ENCODE data around the gene ZNF25.
"Not testable (repeated sequence)": the region's sequence is repeated elsewhere in the genome, so short reads cannot be mapped to it uniquely, and the experiment has no call there.

Gene ZNF25

DNA sequence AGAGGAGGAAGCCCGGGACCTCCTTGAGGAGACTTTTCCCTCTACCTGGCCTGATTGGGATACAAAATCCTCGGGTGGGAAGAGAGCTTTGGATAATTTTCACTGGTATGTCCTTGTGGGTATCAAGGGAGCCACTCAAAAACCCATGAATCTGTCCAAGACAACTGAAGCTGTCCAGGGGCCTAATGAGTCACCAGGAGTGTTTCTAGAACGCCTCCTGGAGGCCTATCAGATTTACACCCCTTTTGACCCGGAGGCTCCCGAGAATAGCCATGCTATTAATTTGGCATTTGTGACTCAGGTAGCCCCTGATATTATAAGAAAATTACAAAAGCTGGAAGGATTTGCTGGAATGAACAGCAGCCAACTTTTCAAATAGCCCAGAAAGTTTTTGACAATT, 38.6 kb downstream of the ZNF25 start:
- DNase-seq, result no peak

DNA sequence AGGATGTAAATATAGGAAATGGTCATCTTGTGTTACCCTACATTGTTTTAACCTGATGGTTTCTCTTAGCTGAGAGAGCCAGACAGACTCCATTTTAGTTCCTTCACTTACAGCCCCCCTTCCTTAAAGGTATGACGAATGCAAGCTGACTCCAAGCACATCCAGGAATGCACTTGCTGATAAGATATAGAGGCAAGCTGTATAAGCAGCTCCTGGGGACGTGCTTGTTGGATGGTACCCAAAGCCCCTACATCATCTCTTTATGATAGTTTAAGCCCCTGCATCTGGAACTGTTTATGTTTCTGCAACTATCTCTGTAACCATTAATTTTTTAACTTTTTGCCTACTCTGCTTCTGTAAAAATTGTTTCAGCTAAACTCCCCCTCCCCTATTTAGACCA, 41.7 kb downstream of the ZNF25 start:
- no peak for DNase-seq

DNA sequence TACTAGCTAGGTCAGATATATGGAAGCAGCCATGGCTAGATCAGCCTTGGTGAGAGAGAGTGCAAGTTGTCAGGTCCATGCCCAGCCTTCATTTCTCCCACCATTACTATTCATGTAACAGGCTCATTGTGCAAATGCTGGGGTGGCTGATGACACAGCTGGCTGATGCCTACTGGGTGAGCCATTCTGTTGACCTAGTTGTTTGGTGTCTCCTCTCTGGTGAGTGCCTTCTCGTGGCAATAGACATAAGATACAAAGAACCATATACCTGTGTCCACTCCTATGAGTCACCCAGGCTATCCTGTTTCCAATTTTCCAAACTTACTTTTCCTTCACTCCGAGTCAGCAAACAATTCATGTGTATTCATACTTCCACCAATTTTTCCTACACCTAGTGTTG, 46.0 kb downstream of the ZNF25 start:
- DNase-seq, result no peak

DNA sequence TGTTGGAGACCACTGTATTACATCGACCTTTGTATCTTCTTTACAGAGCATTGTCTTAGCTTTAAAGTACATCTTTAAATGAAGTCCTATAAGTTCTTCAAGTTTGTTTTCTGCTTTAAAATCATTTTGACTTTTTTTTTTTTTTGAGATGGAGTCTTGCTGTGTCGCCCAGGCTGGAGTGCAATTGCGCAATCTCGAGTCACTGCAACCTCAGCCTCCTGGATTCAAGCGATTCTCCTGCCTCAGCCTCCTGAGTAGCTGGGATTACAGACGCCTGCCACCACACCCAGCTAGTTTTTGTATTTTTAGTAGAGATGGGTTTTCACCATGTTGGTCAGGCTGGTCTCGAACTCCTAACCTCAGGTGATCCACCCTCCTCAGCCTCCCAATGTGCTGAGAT, 68.3 kb downstream of the ZNF25 start:
- DNase-seq, result not testable (repeated sequence)

DNA sequence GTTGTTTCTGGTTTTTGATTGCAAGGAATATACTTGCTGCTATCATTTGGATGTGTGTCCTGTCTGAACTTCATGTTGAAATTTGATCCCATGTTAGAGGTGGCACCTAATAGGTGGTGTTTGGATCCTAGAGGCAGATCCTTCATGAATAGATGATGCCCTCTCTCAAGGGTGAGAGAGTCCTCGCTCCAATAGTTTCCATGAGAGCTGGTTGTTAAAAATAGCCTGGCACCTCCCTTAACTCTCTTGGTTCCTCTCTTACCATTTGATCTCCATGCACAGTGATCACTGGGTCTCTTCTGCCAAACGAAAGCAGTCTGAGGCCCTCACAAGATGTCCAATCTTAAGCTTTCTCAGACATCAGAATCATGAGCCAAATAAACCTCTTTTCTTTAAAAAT, 70.1 kb downstream of the ZNF25 start:
- DNase-seq, result no peak
